NT2/D1 (cell line): ENCODE data around the gene DDC.
"Not testable (repeated sequence)": the region's sequence is repeated elsewhere in the genome, so short reads cannot be mapped to it uniquely, and the experiment has no call there.

Source experiments
- SUZ12 ChIP-seq: IDR thresholded peaks from 2 replicates; pipeline ENCODE4 v1.6.1; 2011; ENCODE audit not compliant: insufficient read length, insufficient read depth; ENCODE audit errors: extremely low read depth
- YY1 ChIP-seq: IDR thresholded peaks from 2 replicates; pipeline ENCODE4 v1.6.1; 2011; ENCODE audit not compliant: insufficient read length, insufficient read depth
- ZNF274 ChIP-seq: IDR thresholded peaks from 2 replicates; pipeline ENCODE4 v1.6.1; 2011; ENCODE audit warnings: mild to moderate bottlenecking, low read depth, low read length

GRCh38 chr7:50578105-50578504, 12.9 kb upstream of the DDC start:
- not testable (repeated sequence) for TF ChIP-seq YY1, ZNF274, SUZ12
